Neutrophil (primary cell): Measurements from ENCODE around the gene SSR4.

Source experiments
- H3K27ac ChIP-seq: fragments of 200-600 bp; sonication (generic); 2 replicates; pipeline ENCODE4 v1.5.1; 2016; ENCODE audit warnings: mild to moderate bottlenecking, moderate library complexity
- H3K27me3 ChIP-seq: fragments of 200-600 bp; sonication (generic); 2 replicates; pipeline ENCODE4 v1.6.0; 2016; ENCODE audit warnings: mild to moderate bottlenecking
- H3K36me3 ChIP-seq: fragments of 200-600 bp; sonication (generic); 2 replicates; pipeline ENCODE4 v1.5.1; 2017
- H3K4me1 ChIP-seq, 2 experiments: fragments of 200-600 bp in 1 of 2; sonication (generic) in 1 of 2; 1 replicate in 1 of 2; 2 replicates in 1 of 2; pipeline versions ENCODE4 v1.5.1 to v1.6.1; 2013 to 2016; ENCODE audit warnings: low read depth in 1 of 2, low read length in 1 of 2, mild to moderate bottlenecking in 1 of 2, moderate library complexity in 1 of 2; ENCODE audit not compliant: control insufficient read depth in 1 of 2, insufficient read depth in 1 of 2
- H3K4me3 ChIP-seq, 2 experiments: fragments of 200-600 bp in 1 of 2; sonication (generic) in 1 of 2; 1 replicate in 1 of 2; 2 replicates in 1 of 2; pipeline ENCODE4 v1.5.1; 2013 to 2016; ENCODE audit warnings: low read depth in 1 of 2, low read length in 1 of 2, mild to moderate bottlenecking in 1 of 2, moderate library complexity in 1 of 2
- H3K9me3 ChIP-seq: fragments of 200-600 bp; sonication (generic); 2 replicates; pipeline ENCODE4 v1.5.1; 2016
- CTCF ChIP-seq: fragments of 200-600 bp; sonication (generic); IDR thresholded peaks from 2 replicates; pipeline ENCODE4 v1.5.1; 2016; ENCODE audit warnings: antibody characterized with exemption

Gene SSR4

DNA sequence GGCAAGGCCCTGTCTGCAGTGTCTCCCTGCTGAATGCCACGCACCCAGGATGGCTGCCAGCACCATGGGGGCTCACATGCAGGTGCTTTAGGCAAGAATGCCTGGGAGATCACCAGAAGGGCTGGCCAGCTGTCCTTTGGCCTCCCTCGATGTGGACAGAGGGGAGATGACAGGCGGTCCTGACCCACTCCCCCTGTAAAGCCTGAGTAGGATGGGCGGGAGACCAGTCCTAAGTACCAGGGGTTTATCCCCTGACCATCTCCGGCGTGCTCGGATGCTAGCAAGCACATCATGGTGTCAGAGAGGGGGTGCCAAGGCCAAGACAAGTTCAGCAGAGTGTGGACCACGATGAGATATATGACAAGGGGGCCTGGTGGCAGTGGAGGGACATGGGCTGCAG lies 30.6 kb downstream of the SSR4 start:
- peaks cover 97% of the 10 kb centered on the region for H3K27me3 ChIP-seq
- no peak overlapping the region for H3K4me3 ChIP-seq
- no peak for TF ChIP-seq CTCF
- no peaks in the 10 kb centered on the region for H3K36me3 ChIP-seq
- no peak overlapping the region for H3K27ac ChIP-seq
- no peaks in the 10 kb centered on the region for H3K4me1 ChIP-seq
- H3K9me3 ChIP-seq: no peaks in the 10 kb centered on the region

DNA sequence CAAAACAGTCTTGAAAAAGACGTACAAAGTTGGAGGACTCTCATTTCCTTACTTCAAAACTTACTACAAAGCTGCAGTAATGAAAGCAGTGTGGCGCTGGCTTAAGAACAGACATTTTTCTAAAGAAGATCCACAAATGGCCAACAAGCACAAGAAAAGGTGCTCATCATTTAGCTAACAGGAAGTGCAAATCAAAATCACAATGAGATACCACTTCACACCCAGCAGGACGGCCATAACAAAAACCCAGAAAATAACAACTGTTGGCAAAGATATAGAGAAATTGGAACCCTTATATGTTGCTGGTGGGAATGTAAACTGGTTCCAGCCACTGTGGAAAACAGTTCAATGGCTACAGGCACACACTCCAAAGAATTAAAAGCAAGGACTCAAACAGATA lies 32.5 kb downstream of the SSR4 start:
- Histone ChIP-seq H3K27ac (no peak overlapping the region), H3K4me1 (no peaks in the 10 kb centered on the region), H3K9me3 (no peaks in the 10 kb centered on the region), H3K27me3 (peaks cover 93% of the 10 kb centered on the region), H3K4me3 (no peak overlapping the region), H3K36me3 (no peaks in the 10 kb centered on the region)
- TF ChIP-seq CTCF: no peak

- no peaks in the 10 kb centered on the region for H3K9me3 ChIP-seq
- peaks cover 93% of the 10 kb centered on the region for H3K27me3 ChIP-seq
- TF ChIP-seq CTCF: no peak
- H3K36me3 ChIP-seq: no peaks in the 10 kb centered on the region
- no peak overlapping the region for H3K4me3 ChIP-seq
- no peak overlapping the region for H3K27ac ChIP-seq
- no peaks in the 10 kb centered on the region for H3K4me1 ChIP-seq
Measured at GRCh38 chrX:153827903-153828302, 33.4 kb downstream of the SSR4 start.

- Histone ChIP-seq H3K27me3 (peaks cover 96% of the 10 kb centered on the region), H3K36me3 (no peaks in the 10 kb centered on the region), H3K9me3 (no peaks in the 10 kb centered on the region), H3K27ac (no peak overlapping the region), H3K4me3 (no peak overlapping the region), H3K4me1 (no peaks in the 10 kb centered on the region)
- no peak for TF ChIP-seq CTCF
Measured at GRCh38 chrX:153828308-153828707, 33.8 kb downstream of the SSR4 start.

- no peak overlapping the region for H3K27ac ChIP-seq
- peaks cover 94% of the 10 kb centered on the region for H3K27me3 ChIP-seq
- H3K36me3 ChIP-seq: no peaks in the 10 kb centered on the region
- TF ChIP-seq CTCF: no peak
- no peak overlapping the region for H3K4me3 ChIP-seq
- no peaks in the 10 kb centered on the region for H3K9me3 ChIP-seq
- no peaks in the 10 kb centered on the region for H3K4me1 ChIP-seq
Measured at GRCh38 chrX:153828723-153829548, 34.5 kb downstream of the SSR4 start.

GRCh38 chrX:153829549-153829798 lies 35.0 kb downstream of the SSR4 start:
- Histone ChIP-seq H3K36me3 (no peaks in the 10 kb centered on the region), H3K9me3 (no peaks in the 10 kb centered on the region), H3K4me3 (no peak overlapping the region), H3K27ac (no peak overlapping the region), H3K4me1 (no peaks in the 10 kb centered on the region), H3K27me3 (peaks cover 93% of the 10 kb centered on the region)
- no peak for TF ChIP-seq CTCF
